Measurements from ENCODE around the gene PCYT2.

PCYT2 gene

DNA sequence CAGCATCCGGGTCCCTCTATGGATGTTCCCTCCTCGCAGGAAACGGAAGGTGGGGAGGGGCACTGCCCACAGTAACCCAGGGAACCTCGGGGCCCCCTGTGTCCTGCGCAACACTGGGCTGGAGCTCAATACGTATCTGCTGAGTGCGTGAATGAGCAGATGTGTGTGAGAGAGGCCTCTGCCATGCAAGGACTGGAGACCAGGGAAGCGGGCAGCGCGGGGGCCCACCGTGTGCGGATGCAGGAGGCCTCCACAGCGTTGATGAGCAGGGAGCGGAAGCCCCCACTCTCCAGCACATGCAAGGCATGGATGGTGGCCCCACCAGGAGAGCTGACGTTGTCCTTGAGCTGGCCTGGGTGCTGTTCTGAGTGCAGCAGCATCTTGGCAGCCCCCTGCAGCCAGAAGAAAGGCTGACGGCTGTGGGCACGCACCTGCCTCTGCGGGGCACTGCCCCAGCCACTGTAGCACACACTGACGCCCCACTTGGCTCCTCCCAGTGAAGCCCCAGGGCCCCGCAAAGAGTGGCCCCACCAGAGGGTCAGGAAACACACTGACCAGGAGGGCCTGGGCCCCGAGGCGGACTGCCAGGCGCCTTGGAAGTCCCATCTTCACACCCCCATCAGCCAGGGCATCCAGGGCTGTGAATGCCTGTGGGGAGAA is 23.0 kb upstream of the PCYT2 start:
- TF ChIP-seq SPI1 (IDR thresholded peaks at IDR 0.05; ENCODE audit: low read depth, low read length): no peak
- no peak for TF ChIP-seq POLR2A (IDR thresholded peaks at IDR 0.05; ENCODE audit: low read depth, low read length)
- no peak for TF ChIP-seq PAX5 (IDR thresholded peaks at IDR 0.05; ENCODE audit: insufficient read depth, low read length, severe bottlenecking)
- no peak for TF ChIP-seq POLR2AphosphoS5 (IDR thresholded peaks at IDR 0.05; ENCODE audit: low read depth, low read length)
- no peak for TF ChIP-seq TAF1 (IDR thresholded peaks at IDR 0.05; ENCODE audit: low read depth, low read length)
- no peak for TF ChIP-seq POU2F2 (IDR thresholded peaks at IDR 0.05; ENCODE audit: low read depth, low read length)
- DNase-seq (ENCODE audit: insufficient read length, low spot score) (no peak), FAIRE-seq (no peak)

DNA sequence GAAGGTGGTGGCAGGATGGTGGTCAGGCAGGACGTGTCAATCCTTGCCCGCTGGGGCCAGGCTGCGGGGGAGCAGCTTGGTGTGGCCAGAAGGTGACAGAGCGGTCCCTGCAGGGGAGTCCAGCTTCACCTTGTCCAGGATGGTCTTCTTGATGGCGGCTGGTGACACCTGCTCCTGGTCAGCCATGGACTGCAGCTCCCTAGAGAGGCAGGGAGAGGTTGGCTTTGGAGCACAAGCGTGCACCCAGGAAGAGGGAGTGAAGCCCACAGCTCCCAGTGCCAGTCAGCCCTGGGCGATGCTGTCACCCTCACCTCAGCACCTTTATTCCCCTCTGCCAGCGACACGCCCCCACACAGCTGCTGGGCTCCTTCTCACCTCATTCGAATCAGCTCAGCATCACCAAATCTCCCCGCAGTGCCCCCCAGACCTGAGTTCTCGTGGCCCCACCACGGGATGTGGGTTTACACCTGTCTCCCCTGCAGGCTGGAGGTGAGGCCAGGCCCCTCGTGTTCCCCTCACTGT is 22.0 kb upstream of the PCYT2 start:
- DNase-seq (ENCODE audit: insufficient read length, low spot score): no peak
- FAIRE-seq: no peak
- TF ChIP-seq POU2F2 (IDR thresholded peaks at IDR 0.05; ENCODE audit: low read depth, low read length) (no peak), PAX5 (IDR thresholded peaks at IDR 0.05; ENCODE audit: insufficient read depth, low read length, severe bottlenecking) (no peak), POLR2AphosphoS5 (IDR thresholded peaks at IDR 0.05; ENCODE audit: low read depth, low read length) (no peak), POLR2A (IDR thresholded peaks at IDR 0.05; ENCODE audit: low read depth, low read length) (no peak), TAF1 (IDR thresholded peaks at IDR 0.05; ENCODE audit: low read depth, low read length) (no peak), SPI1 (IDR thresholded peaks at IDR 0.05; ENCODE audit: low read depth, low read length) (no peak)

DNA sequence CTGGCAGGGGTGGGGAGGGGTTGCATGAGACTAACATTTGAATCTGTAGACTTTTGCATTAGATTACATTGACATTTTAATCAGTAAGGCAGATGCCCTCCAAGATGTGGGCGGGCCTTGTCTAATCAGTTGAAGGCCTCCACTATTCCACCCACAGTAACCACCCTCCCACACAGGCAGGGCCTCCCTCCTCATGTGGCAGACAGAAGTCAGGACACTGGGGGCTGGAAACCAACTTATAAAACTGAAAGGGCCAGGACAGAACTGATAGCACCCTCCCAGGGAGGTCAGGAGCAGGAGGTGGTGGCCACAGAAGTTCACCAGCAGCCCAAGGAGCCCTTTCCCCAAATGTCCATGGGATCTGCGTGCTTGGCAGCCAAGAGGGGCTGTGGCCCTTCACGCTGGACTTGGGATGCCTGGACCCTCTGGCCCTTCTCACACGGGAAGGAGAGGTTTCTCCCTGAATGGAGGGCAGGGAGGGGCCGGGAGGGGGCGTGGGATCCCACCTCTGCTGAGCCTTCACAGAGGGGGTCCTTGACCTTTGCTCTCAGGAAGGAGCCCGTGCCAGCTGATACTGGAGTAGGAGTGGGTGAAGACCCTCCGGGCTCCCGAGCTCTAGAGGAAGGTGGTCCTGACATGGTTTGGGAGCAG is 21.3 kb upstream of the PCYT2 start:
- FAIRE-seq (peak; percentile 48), DNase-seq (ENCODE audit: insufficient read length, low spot score) (no peak)
- no peak for TF ChIP-seq SPI1 (IDR thresholded peaks at IDR 0.05; ENCODE audit: low read depth, low read length)

DNA sequence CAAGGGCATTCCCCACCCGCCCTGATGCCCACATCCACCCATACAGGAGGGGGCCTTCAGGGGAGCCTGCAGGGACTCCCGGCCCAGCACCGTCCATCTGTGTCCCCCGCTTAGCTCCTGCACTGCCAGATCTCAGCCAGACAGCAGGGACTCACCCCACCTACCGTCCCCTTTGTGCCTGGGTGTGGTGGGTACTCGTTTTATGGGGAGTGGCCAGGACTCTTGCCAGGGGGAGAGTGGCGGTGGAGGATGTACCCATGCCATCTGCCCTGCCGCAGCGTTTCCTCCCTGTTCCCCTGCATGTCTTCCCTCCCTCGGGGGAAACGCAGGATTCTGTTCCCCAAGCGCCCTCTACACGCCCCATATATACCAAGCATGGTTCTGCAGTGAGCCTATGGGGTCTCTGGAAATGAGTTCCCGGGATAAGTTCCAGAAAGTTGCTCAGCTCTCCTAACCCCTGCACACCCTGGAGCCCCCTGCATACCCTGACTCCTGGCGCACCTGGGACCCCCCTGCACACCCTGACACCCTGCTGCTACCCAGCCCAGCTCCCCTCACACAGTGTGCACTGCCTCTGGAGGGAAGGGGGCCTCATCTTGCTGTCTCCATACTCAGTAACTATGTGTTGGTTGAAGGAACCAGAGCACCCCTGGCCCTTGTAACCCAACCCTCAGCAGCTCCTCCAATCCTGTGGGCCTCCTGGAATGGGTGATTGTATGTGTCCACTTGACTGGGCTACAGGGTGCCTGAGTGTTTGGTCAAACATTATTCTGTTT is 20.5 kb upstream of the PCYT2 start:
- no peak for TF ChIP-seq TAF1 (IDR thresholded peaks at IDR 0.05; ENCODE audit: low read depth, low read length)
- no peak for TF ChIP-seq PAX5 (IDR thresholded peaks at IDR 0.05; ENCODE audit: insufficient read depth, low read length, severe bottlenecking)
- no peak for TF ChIP-seq POLR2AphosphoS5 (IDR thresholded peaks at IDR 0.05; ENCODE audit: low read depth, low read length)
- TF ChIP-seq SPI1 (IDR thresholded peaks at IDR 0.05; ENCODE audit: low read depth, low read length): no peak
- no peak for TF ChIP-seq POU2F2 (IDR thresholded peaks at IDR 0.05; ENCODE audit: low read depth, low read length)
- TF ChIP-seq POLR2A (IDR thresholded peaks at IDR 0.05; ENCODE audit: low read depth, low read length): no peak
- DNase-seq (ENCODE audit: insufficient read length, low spot score) (no peak), FAIRE-seq (peak; percentile 5)

DNA sequence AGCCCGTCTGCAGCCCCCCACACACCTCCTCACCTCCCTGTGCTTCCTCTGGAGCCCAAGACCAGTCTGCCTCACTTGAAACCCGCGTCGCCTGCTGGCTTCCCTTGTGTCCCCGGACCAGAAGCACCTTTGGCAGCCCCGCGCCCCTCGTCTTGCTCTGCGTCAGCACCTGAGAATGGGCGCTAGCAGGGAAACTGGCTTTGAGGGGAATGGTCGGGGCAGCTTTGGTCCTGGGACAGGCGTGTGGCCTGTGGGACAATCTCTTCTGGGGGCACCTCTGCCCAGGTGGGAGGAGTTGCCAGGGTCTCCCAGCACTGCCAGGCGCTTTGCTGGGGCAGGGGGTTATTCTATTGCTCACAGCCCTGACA is 20.0 kb upstream of the PCYT2 start:
- TF ChIP-seq SPI1 (IDR thresholded peaks at IDR 0.05; ENCODE audit: low read depth, low read length) (no peak), PAX5 (IDR thresholded peaks at IDR 0.05; ENCODE audit: insufficient read depth, low read length, severe bottlenecking) (no peak), POLR2A (IDR thresholded peaks at IDR 0.05; ENCODE audit: low read depth, low read length) (no peak), POU2F2 (IDR thresholded peaks at IDR 0.05; ENCODE audit: low read depth, low read length) (no peak), TAF1 (IDR thresholded peaks at IDR 0.05; ENCODE audit: low read depth, low read length) (no peak), POLR2AphosphoS5 (IDR thresholded peaks at IDR 0.05; ENCODE audit: low read depth, low read length) (no peak)
- FAIRE-seq (no peak), DNase-seq (ENCODE audit: insufficient read length, low spot score) (no peak)

DNA sequence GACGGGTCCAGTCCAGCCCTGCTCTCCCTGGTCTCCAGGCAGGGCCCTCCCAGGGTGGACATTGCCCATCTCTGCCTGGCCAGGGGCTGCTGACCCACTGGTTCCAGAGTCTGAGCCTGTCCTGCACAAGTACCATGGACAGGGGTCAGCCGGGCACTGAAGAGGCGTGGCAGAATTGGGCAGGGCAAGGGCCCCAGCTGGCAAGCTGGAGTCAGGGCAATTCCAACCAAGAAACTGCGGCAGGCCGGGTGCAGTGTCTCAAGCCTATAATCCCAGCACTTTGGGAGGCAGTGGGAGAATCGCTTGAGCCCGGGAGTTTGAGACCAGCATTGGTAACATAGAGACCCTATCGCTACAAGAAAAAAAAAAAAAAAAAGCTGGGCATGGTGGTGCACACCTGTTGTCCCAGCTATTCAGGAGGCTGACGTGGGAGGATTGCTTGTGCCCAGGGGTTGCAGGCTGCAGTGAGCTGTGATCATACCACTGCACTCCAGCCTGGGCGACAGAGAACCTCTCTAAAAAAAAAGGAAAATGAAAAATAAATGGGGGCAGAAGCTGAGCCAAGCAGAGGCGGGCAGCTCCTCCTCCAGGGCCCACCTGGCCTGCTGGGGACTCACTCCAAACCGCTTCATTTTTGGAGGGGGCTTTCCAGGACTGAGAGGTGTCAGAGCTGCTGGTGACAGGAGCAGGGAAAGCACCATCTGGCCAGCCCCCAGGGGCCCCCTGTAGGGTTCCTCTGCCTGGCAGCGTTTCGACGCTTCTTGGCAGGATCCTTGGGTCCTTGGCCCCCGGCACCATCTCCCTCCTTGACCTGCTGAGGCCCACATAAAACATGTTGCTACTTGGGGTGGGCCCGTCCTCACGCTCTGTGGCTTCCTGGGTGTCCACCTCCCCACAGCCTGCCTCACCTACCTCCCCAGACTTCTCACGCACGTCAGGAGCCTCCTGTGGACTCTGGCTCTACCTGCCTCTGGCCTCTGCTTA is 19.2 kb upstream of the PCYT2 start:
- FAIRE-seq (no peak), DNase-seq (ENCODE audit: insufficient read length, low spot score) (no peak)
- TF ChIP-seq SPI1 (IDR thresholded peaks at IDR 0.05; ENCODE audit: low read depth, low read length) (no peak), POLR2AphosphoS5 (IDR thresholded peaks at IDR 0.05; ENCODE audit: low read depth, low read length) (no peak), POLR2A (IDR thresholded peaks at IDR 0.05; ENCODE audit: low read depth, low read length) (no peak), POU2F2 (IDR thresholded peaks at IDR 0.05; ENCODE audit: low read depth, low read length) (no peak), PAX5 (IDR thresholded peaks at IDR 0.05; ENCODE audit: insufficient read depth, low read length, severe bottlenecking) (no peak)

DNA sequence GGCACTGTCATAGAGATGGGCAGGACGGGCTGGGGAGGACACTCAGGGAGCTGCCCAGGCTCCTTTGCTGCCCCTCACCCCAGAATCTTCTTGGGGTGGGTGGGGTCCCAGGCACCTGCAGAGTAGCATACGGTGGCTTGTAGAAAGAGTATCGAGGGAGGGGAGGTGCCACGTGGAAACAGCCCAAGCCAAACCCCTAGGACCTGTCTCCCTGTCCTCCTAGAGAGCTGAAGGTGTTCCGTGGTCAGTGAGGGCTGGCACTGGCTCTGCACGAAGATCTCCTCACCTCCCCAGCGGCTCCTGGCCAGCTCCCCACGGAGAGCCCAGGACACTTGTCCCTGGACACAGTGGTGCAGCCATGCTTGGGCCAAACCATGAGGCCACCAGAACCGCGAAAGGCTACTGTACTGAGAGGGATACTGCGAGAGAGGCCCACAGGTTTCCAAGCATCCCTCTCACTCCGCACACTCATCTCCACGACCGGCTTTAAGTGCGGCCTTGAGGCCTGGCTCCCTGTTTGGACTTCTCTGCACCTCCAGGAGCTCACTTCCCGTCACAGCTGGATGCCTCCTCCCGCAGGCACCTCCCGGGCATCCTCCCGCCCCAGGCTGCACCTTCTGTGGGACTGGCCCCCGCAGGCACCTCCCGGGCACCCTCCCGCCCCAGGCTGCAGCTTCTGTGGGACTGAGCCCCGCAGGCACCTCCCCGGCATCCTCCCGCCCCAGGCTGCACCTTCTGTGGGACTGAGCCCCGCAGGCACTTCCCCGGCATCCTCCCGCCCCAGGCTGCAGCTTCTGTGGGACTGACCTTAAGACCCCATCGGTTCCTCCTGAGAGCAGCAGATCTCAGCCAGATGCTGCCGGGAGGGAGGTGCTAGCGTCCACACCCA is 18.3 kb upstream of the PCYT2 start:
- FAIRE-seq (no peak), DNase-seq (ENCODE audit: insufficient read length, low spot score) (no peak)
- no peak for TF ChIP-seq PAX5 (IDR thresholded peaks at IDR 0.05; ENCODE audit: insufficient read depth, low read length, severe bottlenecking)
- no peak for TF ChIP-seq SPI1 (IDR thresholded peaks at IDR 0.05; ENCODE audit: low read depth, low read length)
- TF ChIP-seq POLR2AphosphoS5 (IDR thresholded peaks at IDR 0.05; ENCODE audit: low read depth, low read length): no peak
- no peak for TF ChIP-seq POLR2A (IDR thresholded peaks at IDR 0.05; ENCODE audit: low read depth, low read length)
- no peak for TF ChIP-seq TAF1 (IDR thresholded peaks at IDR 0.05; ENCODE audit: low read depth, low read length)
- no peak for TF ChIP-seq POU2F2 (IDR thresholded peaks at IDR 0.05; ENCODE audit: low read depth, low read length)

Measured in GM12891 (cell line).